GM12801 (cell line): ENCODE measurements around the gene RTL1.

ENCODE experiments used
- CTCF ChIP-seq: IDR thresholded peaks from one replicate; pipeline ENCODE4 v1.5.1; 2011; ENCODE audit warnings: control low read depth; ENCODE audit not compliant: insufficient read length; ENCODE audit errors: extremely low read depth

The RTL1 gene

GRCh38 chr14:100865682-100866591 is 37.6 kb downstream of the RTL1 start:
- no peak for TF ChIP-seq CTCF

GRCh38 chr14:100864960-100865681 is 38.4 kb downstream of the RTL1 start:
- no peak for TF ChIP-seq CTCF

- no peak for TF ChIP-seq CTCF
Observed at GRCh38 chr14:100864206-100864605, 39.3 kb downstream of the RTL1 start.

GRCh38 chr14:100862793-100863192 is 40.7 kb downstream of the RTL1 start:
- TF ChIP-seq CTCF = no peak

GRCh38 chr14:100862277-100862676 is 41.2 kb downstream of the RTL1 start:
- no peak for TF ChIP-seq CTCF

- TF ChIP-seq CTCF = no peak
Observed at GRCh38 chr14:100861937-100862247, 41.6 kb downstream of the RTL1 start.

- TF ChIP-seq CTCF = no peak
Observed at GRCh38 chr14:100861188-100861936, 42.2 kb downstream of the RTL1 start.
